K562 (cell line): ENCODE measurements around the gene SNX15.

Experiments used
- PRPF4 ChIP-seq: fragments of 200-400 bp; formaldehyde crosslinking; IDR thresholded peaks from one replicate; pipeline ENCODE4 v1.6.1; 2017; ENCODE audit warnings: low read length, low read depth, mild to moderate bottlenecking; ENCODE audit not compliant: insufficient read depth, poor library complexity, severe bottlenecking
- ZNF24 ChIP-seq: fragments of 450-650 bp; IDR thresholded peaks from 2 replicates; pipeline ENCODE4 v1.6.1; 2016
- ZNF274 ChIP-seq: IDR thresholded peaks from 2 replicates; pipeline ENCODE4 v1.6.1; 2011; ENCODE audit warnings: low read depth, mild to moderate bottlenecking, low read length, moderate library complexity, borderline replicate concordance
- ZNF699 ChIP-seq: fragments of 250-450 bp; sonication (Bioruptor Pico); IDR thresholded peaks from 2 replicates; pipeline ENCODE4 v1.8.0; 2021; ENCODE audit warnings: mild to moderate bottlenecking, moderate library complexity; ENCODE audit not compliant: insufficient replicate concordance
- TF ChIP-seq, protein P1 (sequence below), 3 experiments: IDR thresholded peaks in 2 of 3; conservative IDR thresholded peaks in 1 of 3; 2 replicates each; pipeline ENCODE4 v1.5.1; 2011 to 2012; ENCODE audit warnings: low read length in 3 of 3, mild to moderate bottlenecking in 3 of 3, control low read depth in 2 of 3, improper control_type of control experiment in 1 of 3, inconsistent platforms in 1 of 3, low read depth in 1 of 3, mixed read lengths in 1 of 3, moderate library complexity in 1 of 3; ENCODE audit not compliant: insufficient read depth in 2 of 3

DNA sequence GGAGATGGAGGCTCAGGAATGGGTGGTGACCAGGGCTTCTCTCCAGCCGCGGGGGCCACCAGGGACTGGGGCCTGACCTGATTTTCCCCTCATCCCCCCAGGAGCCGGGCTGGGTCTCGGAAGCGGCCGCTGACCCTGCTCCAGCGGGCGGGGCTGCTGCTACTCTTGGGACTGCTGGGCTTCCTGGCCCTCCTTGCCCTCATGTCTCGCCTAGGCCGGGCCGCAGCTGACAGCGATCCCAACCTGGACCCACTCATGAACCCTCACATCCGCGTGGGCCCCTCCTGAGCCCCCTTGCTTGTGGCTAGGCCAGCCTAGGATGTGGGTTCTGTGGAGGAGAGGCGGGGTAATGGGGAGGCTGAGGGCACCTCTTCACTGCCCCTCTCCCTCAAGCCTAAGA, 60.6 kb downstream of the SNX15 start:
- no peak for TF ChIP-seq PRPF4
- TF ChIP-seq ZNF24 = no peak
- TF ChIP-seq, protein P1, sequence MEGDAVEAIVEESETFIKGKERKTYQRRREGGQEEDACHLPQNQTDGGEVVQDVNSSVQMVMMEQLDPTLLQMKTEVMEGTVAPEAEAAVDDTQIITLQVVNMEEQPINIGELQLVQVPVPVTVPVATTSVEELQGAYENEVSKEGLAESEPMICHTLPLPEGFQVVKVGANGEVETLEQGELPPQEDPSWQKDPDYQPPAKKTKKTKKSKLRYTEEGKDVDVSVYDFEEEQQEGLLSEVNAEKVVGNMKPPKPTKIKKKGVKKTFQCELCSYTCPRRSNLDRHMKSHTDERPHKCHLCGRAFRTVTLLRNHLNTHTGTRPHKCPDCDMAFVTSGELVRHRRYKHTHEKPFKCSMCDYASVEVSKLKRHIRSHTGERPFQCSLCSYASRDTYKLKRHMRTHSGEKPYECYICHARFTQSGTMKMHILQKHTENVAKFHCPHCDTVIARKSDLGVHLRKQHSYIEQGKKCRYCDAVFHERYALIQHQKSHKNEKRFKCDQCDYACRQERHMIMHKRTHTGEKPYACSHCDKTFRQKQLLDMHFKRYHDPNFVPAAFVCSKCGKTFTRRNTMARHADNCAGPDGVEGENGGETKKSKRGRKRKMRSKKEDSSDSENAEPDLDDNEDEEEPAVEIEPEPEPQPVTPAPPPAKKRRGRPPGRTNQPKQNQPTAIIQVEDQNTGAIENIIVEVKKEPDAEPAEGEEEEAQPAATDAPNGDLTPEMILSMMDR (IDR thresholded peaks at IDR 0.05 in 2 of 3, conservative IDR thresholded peaks at IDR 0.05 in 1 of 3; ENCODE audit: insufficient read depth in 2 of 3, low read depth in 1 of 3, low read length in 3 of 3) = no peak
- TF ChIP-seq ZNF699 (CRISPR knock-in tag) = no peak
- TF ChIP-seq ZNF274 = no peak
